Stomach (tissue), 9 donors: Measurements from ENCODE around the gene CLSTN2. TPM values are rescaled to one million over a fixed set of nuclear protein-coding genes. Genes with fewer than 3 reads are reported as not detected.

Source experiments
- DNase-seq, 2 donors: peaks; one replicate each; pipeline versions ENCODE4 v3.0.0 to v3.0.0-alpha.2; 2013 to 2019
- H3K27ac ChIP-seq, 5 donors: fragments of 200-600 bp in 4 of 5; sonication (generic) in 4 of 5; one replicate each; pipeline ENCODE4 v1.5.1; 2013 to 2019; ENCODE audit warnings: mild to moderate bottlenecking in 1 of 5, moderate library complexity in 1 of 5
- H3K27me3 ChIP-seq, 3 donors: fragments of 200-600 bp; sonication (generic); one replicate each; pipeline ENCODE4 v1.5.1; 2017 to 2019; ENCODE audit warnings: mixed run types in 1 of 3
- H3K36me3 ChIP-seq, 4 donors: fragments of 200-600 bp; sonication (generic); 1 replicate in 3 of 4; 2 replicates in 1 of 4; pipeline ENCODE4 v1.5.1; 2016 to 2019
- H3K4me1 ChIP-seq, 4 donors: fragments of 200-600 bp; sonication (generic); one replicate each; pipeline ENCODE4 v1.5.1; 2016 to 2019
- H3K4me3 ChIP-seq, 4 donors: fragments of 200-600 bp; sonication (generic) in 3 of 4; one replicate each; pipeline ENCODE4 v1.5.1; 2016 to 2019; ENCODE audit warnings: mild to moderate bottlenecking in 1 of 4
- H3K9me3 ChIP-seq, 4 donors: fragments of 200-600 bp; sonication (generic); one replicate each; pipeline ENCODE4 v1.5.1; 2016 to 2019
- EP300 ChIP-seq: sonication (generic); formaldehyde crosslinking; IDR thresholded peaks from one replicate; pipeline ENCODE4 v1.6.1; 2017; ENCODE audit warnings: antibody characterized with exemption
- POLR2A ChIP-seq, 4 donors: fragments of 450-650 bp; IDR thresholded peaks; one replicate each; pipeline ENCODE4 v1.6.1; 2016; ENCODE audit warnings: antibody characterized with exemption in 4 of 4, control low read depth in 2 of 4, mild to moderate bottlenecking in 1 of 4, moderate library complexity in 1 of 4
- POLR2AphosphoS5 ChIP-seq, 3 donors: sonication (generic); formaldehyde crosslinking; IDR thresholded peaks; one replicate each; pipeline ENCODE4 v1.6.1; 2016; ENCODE audit warnings: antibody characterized with exemption in 3 of 3
- WGBS, 5 donors: extraction: QIAGEN DNeasy Blood & Tissue Kit in 3 of 5; methylation state at CpG; one replicate each; pipeline versions ENCODE4 v1.1.5 to v1.1.7; 2013 to 2018; 5-methylcytosine and 5-hydroxymethylcytosine counted together
- intact Hi-C: fragments of 100-400 bp; cut with DNase I; formaldehyde crosslinking; loops from one replicate; pipeline ENCODE4 v1.15.1; 2023; ENCODE audit warnings: low total_unique reads
- polyA plus RNA-seq, 3 donors: library from polyadenylated mRNA; stranded (reverse); fragments of 200-250 nt; gene quantifications; one replicate each; pipeline ENCODE4 v1.2.3, GENCODE V29; 2013
- total RNA-seq, 5 donors: library from RNA; depleted of rRNA; stranded (reverse); fragments of >200 nt; gene quantifications; one replicate each; pipeline versions ENCODE4 v1.1.0 to v1.2.3, GENCODE V29; 2014 to 2016
- TF ChIP-seq, protein P1 (sequence below), 7 experiments: fragments of 450-650 bp in 4 of 7; fragments of 200-600 bp in 3 of 7; sonication (generic) in 3 of 7; IDR thresholded peaks; one replicate each; pipeline ENCODE4 v1.5.1; 2016 to 2019; ENCODE audit warnings: antibody characterized with exemption in 7 of 7, control low read depth in 2 of 7, mild to moderate bottlenecking in 1 of 7
- donor health status: healthy with polysubstance abuse.
- donor health status: Bipolar disorder and iron deficiency.
- donor health status: healthy.

The CLSTN2 gene
- total and polyA plus RNA-seq, 8 donors = 0.10 to 5.4 (median 1.7) TPM

DNA sequence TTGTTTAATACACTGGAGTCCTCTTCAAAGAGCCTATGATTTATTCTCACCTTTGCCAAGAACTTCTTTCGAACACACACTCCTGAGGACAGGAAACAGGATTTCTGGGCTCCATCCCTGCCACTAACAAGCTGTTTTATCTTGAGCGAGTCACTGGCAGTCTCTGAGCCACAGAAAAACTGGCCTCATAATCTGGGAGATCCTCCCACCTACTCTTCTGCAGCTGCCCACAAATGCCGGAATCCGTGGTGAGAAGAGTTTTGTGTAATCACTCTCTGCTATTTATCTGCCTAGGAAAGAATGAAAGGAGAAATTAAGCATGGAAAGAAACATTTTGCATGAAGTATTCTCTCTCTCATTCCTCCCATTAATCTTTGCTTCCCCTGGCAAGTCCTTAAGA, 570.9 kb downstream of the CLSTN2 start:
- WGBS, 5 donors = 56 to 63% (median 57%) methylated on average over 4 of the region's 4 CpGs
- TF ChIP-seq POLR2A (IDR thresholded peaks at IDR 0.05) (no peak), EP300 (no peak), POLR2AphosphoS5 (IDR thresholded peaks at IDR 0.05) (no peak)
- TF ChIP-seq, protein P1, sequence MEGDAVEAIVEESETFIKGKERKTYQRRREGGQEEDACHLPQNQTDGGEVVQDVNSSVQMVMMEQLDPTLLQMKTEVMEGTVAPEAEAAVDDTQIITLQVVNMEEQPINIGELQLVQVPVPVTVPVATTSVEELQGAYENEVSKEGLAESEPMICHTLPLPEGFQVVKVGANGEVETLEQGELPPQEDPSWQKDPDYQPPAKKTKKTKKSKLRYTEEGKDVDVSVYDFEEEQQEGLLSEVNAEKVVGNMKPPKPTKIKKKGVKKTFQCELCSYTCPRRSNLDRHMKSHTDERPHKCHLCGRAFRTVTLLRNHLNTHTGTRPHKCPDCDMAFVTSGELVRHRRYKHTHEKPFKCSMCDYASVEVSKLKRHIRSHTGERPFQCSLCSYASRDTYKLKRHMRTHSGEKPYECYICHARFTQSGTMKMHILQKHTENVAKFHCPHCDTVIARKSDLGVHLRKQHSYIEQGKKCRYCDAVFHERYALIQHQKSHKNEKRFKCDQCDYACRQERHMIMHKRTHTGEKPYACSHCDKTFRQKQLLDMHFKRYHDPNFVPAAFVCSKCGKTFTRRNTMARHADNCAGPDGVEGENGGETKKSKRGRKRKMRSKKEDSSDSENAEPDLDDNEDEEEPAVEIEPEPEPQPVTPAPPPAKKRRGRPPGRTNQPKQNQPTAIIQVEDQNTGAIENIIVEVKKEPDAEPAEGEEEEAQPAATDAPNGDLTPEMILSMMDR (IDR thresholded peaks at IDR 0.05) = no peak
- intact Hi-C loops = no loop called here
- no peaks in the 10 kb centered on the region for H3K27me3 ChIP-seq
- no peaks in the 10 kb centered on the region for H3K9me3 ChIP-seq
- H3K36me3 ChIP-seq = no peaks in the 10 kb centered on the region
- no peak for DNase-seq
- H3K4me3 ChIP-seq = no peak overlapping the region
- H3K27ac ChIP-seq = no peak overlapping the region
- no peaks in the 10 kb centered on the region for H3K4me1 ChIP-seq

DNA sequence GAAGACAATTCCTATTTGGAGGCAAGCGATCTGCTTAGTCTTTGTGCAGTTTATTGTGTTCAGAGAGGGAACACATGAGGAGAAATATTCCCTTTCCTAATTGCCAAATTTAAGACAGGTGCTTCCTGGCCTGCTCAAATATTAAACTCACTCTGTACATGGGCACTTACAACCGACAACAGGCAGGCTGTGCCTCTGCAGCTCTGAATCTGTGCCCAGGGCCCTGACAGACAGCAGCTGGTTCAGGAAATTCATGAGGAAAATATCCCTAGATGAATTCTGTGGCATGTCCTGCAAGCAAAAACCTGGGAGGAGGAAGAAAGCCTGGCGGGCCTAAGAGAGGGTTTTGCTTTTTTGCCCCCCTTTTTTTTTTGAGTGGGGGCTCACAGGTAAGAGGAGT, 573.6 kb downstream of the CLSTN2 start:
- Histone ChIP-seq H3K27me3 (no peaks in the 10 kb centered on the region), H3K4me3 (no peak overlapping the region), H3K27ac (no peak overlapping the region), H3K4me1 (no peaks in the 10 kb centered on the region), H3K9me3 (peaks cover 0 to 8% (median 0%) of the 10 kb centered on the region in 4 donors), H3K36me3 (no peaks in the 10 kb centered on the region)
- intact Hi-C loops = no loop called here
- TF ChIP-seq, protein P1 (IDR thresholded peaks at IDR 0.05) = no peak
- TF ChIP-seq EP300 = no peak
- no peak for TF ChIP-seq POLR2A (IDR thresholded peaks at IDR 0.05)
- no peak for TF ChIP-seq POLR2AphosphoS5 (IDR thresholded peaks at IDR 0.05)
- WGBS, 5 donors = 47 to 74% (median 70%) methylated on average over 3 of the region's 3 CpGs
- no peak for DNase-seq

DNA sequence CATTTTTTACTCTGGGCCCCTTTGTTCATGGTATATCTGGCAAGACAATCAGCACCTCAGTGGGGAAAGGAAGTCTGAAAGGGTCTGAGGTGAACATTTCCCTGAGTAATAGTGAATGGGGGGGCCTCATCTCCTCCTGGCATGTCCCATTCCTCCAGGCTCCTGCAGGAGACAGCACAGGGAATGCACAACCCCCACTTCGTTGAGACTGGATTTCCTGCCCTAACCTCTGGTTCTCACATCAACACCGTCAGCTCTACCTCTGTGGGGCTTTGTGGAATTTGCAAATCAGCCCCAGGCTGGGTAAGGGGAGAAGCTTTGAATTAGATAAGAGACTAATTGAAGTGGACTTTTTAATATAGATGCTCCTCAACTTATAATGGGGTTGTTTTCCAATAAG, 574.5 kb downstream of the CLSTN2 start:
- no peaks in the 10 kb centered on the region for H3K4me1 ChIP-seq
- no peaks in the 10 kb centered on the region for H3K27me3 ChIP-seq
- no peak for DNase-seq
- no peak overlapping the region for H3K4me3 ChIP-seq
- intact Hi-C loops = no loop called here
- WGBS, 5 donors = 32 to 45% (median 38%) methylated on average over 2 of the region's 2 CpGs
- TF ChIP-seq, protein P1 (IDR thresholded peaks at IDR 0.05) = no peak
- no peak for TF ChIP-seq POLR2AphosphoS5 (IDR thresholded peaks at IDR 0.05)
- no peak for TF ChIP-seq POLR2A (IDR thresholded peaks at IDR 0.05)
- H3K36me3 ChIP-seq = no peaks in the 10 kb centered on the region
- H3K27ac ChIP-seq = no peak overlapping the region
- peaks cover 0 to 8% (median 0%) of the 10 kb centered on the region in 4 donors for H3K9me3 ChIP-seq

DNA sequence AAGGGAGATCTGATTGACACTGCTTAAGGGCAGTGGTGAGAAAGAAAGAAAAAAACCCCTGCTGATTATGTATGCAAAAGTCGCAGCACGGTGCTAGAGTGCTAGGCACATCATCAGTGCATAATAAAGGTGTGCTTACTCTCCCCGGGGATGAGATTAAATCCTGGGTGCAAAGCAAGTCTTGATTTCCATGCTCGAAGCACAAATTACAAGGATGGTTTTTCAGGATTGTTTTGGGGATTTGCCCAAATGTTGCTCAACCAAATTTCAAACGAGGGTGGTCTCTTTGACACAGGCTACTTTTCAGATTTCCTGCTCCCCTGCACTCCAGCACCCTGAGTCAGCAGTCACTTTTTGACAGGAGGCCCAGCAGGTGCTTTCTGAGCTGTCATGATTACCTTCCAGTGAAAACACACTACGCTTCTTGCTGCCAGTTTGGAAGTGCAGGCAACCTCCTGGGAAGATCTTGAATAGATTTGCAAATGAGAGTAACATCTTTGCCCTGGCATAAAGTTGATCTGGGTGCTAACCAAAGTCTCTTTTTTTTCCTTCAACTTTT, 575.4 kb downstream of the CLSTN2 start:
- H3K27me3 ChIP-seq = no peaks in the 10 kb centered on the region
- 13 to 24% (median 23%) methylated on average over 6 of the region's 6 CpGs for WGBS, 5 donors
- H3K4me1 ChIP-seq = no peaks in the 10 kb centered on the region
- no peak overlapping the region for H3K4me3 ChIP-seq
- no peaks in the 10 kb centered on the region for H3K36me3 ChIP-seq
- no peak for DNase-seq
- no peak overlapping the region for H3K27ac ChIP-seq
- intact Hi-C loops = no loop called here
- no peak for TF ChIP-seq POLR2AphosphoS5 (IDR thresholded peaks at IDR 0.05)
- TF ChIP-seq, protein P1 (IDR thresholded peaks at IDR 0.05) = no peak
- no peak for TF ChIP-seq EP300
- TF ChIP-seq POLR2A (IDR thresholded peaks at IDR 0.05) = no peak
- peaks cover 0 to 8% (median 0%) of the 10 kb centered on the region in 4 donors for H3K9me3 ChIP-seq
